ENCODE results near the gene CUTC.

CUTC gene

GRCh38 chr10:99732033-99732842, at the start of gene CUTC, which contains the start of gene COX15:
Gene CUTC (plus strand): TSS chr10:99732234. CDS start chr10:99732349, 115 bp downstream.
Gene COX15 (minus strand): TSS chr10:99732127. CDS start chr10:99732049, 78 bp downstream.
- peak; percentile 58 for FAIRE-seq
- TF ChIP-seq POLR2A (IDR thresholded peaks at IDR 0.05; ENCODE audit: low read depth, low read length), result peak; percentile 54
- DNase-seq (ENCODE audit: insufficient read length, low spot score), result peak; percentile 92

GRCh38 chr10:99682752-99683151, 49.3 kb upstream of the CUTC start:
- TF ChIP-seq POLR2A (IDR thresholded peaks at IDR 0.05; ENCODE audit: low read depth, low read length), result no peak
- FAIRE-seq, result no peak
- DNase-seq (ENCODE audit: insufficient read length, low spot score), result no peak

GRCh38 chr10:99685597-99685967, 46.5 kb upstream of the CUTC start:
- DNase-seq (ENCODE audit: insufficient read length, low spot score) (no peak), FAIRE-seq (no peak)
- TF ChIP-seq POLR2A (IDR thresholded peaks at IDR 0.05; ENCODE audit: low read depth, low read length), result no peak

GRCh38 chr10:99689461-99689860, 42.6 kb upstream of the CUTC start:
- DNase-seq (ENCODE audit: insufficient read length, low spot score), result no peak
- FAIRE-seq, result peak; percentile 20
- TF ChIP-seq POLR2A (IDR thresholded peaks at IDR 0.05; ENCODE audit: low read depth, low read length), result no peak

GRCh38 chr10:99693933-99694583, 38.0 kb upstream of the CUTC start:
- TF ChIP-seq POLR2A (IDR thresholded peaks at IDR 0.05; ENCODE audit: low read depth, low read length), result no peak
- DNase-seq (ENCODE audit: insufficient read length, low spot score) (no peak), FAIRE-seq (no peak)

GRCh38 chr10:99695761-99696160, 36.3 kb upstream of the CUTC start:
- FAIRE-seq (no peak), DNase-seq (ENCODE audit: insufficient read length, low spot score) (no peak)
- TF ChIP-seq POLR2A (IDR thresholded peaks at IDR 0.05; ENCODE audit: low read depth, low read length), result no peak

GRCh38 chr10:99698504-99699080, 33.4 kb upstream of the CUTC start:
- TF ChIP-seq POLR2A (IDR thresholded peaks at IDR 0.05; ENCODE audit: low read depth, low read length), result no peak
- FAIRE-seq, result no peak
- no peak for DNase-seq (ENCODE audit: insufficient read length, low spot score)

- DNase-seq (ENCODE audit: insufficient read length, low spot score), result no peak
- no peak for TF ChIP-seq POLR2A (IDR thresholded peaks at IDR 0.05; ENCODE audit: low read depth, low read length)
- FAIRE-seq, result no peak
These were observed 31.4 kb upstream of the CUTC start for GRCh38 chr10:99700649-99701048.

GRCh38 chr10:99708428-99709012, 23.5 kb upstream of the CUTC start:
- no peak for FAIRE-seq
- DNase-seq (ENCODE audit: insufficient read length, low spot score), result no peak
- TF ChIP-seq POLR2A (IDR thresholded peaks at IDR 0.05; ENCODE audit: low read depth, low read length), result no peak

- no peak for DNase-seq (ENCODE audit: insufficient read length, low spot score)
- TF ChIP-seq POLR2A (IDR thresholded peaks at IDR 0.05; ENCODE audit: low read depth, low read length), result no peak
- FAIRE-seq, result no peak
These were observed 22.4 kb upstream of the CUTC start for GRCh38 chr10:99709480-99710229.

- peak; percentile 95 for FAIRE-seq
- TF ChIP-seq POLR2A (IDR thresholded peaks at IDR 0.05; ENCODE audit: low read depth, low read length), result no peak
- peak; percentile 8 for DNase-seq (ENCODE audit: insufficient read length, low spot score)
These were observed 20.8 kb upstream of the CUTC start for GRCh38 chr10:99711129-99711719.

GRCh38 chr10:99714446-99714845, 17.6 kb upstream of the CUTC start:
- FAIRE-seq (no peak), DNase-seq (ENCODE audit: insufficient read length, low spot score) (no peak)
- no peak for TF ChIP-seq POLR2A (IDR thresholded peaks at IDR 0.05; ENCODE audit: low read depth, low read length)

- DNase-seq (ENCODE audit: insufficient read length, low spot score) (no peak), FAIRE-seq (no peak)
- TF ChIP-seq POLR2A (IDR thresholded peaks at IDR 0.05; ENCODE audit: low read depth, low read length), result no peak
These were observed 11.6 kb upstream of the CUTC start for GRCh38 chr10:99720387-99720786.

All from H54 (cell line).